Left ventricle myocardium inferior (tissue), 1 donor: ENCODE data around the gene SYNRG. TPM values are rescaled to one million over a fixed set of nuclear protein-coding genes. Genes with fewer than 3 reads are reported as not detected.

Source experiments
- DNase-seq: peaks from one replicate; pipeline ENCODE4 v3.0.0-alpha.2; 2020
- H3K27ac ChIP-seq: fragments of 200-600 bp; replicated peaks from 2 replicates; pipeline ENCODE4 v1.8.0; 2021
- H3K27me3 ChIP-seq: fragments of 200-600 bp; 2 replicates; pipeline ENCODE4 v1.8.0; 2021; ENCODE audit warnings: low read depth
- H3K36me3 ChIP-seq: fragments of 200-600 bp; 2 replicates; pipeline ENCODE4 v1.8.0; 2021
- H3K4me1 ChIP-seq: fragments of 200-600 bp; 2 replicates; pipeline ENCODE4 v1.8.0; 2021
- H3K4me3 ChIP-seq: fragments of 200-600 bp; 2 replicates; pipeline ENCODE4 v1.8.0; 2021; ENCODE audit warnings: mild to moderate bottlenecking, moderate library complexity
- H3K9me3 ChIP-seq: fragments of 200-600 bp; replicated peaks from 2 replicates; pipeline ENCODE4 v1.8.0; 2021
- intact Hi-C: fragments of 100-400 bp; cut with micrococcal nuclease; formaldehyde crosslinking; loops from one replicate; pipeline ENCODE4 v1.11.0; 2022
- total RNA-seq: library from RNA; stranded (reverse); fragmentation: NEBNext Ultra II Directional; extraction: Animal tissue kit (Norgen Biotek cat#: 25700); gene quantifications from one replicate; pipeline ENCODE4 v1.2.1, GENCODE V29; 2021
- TF ChIP-seq, protein P1 (sequence below): fragments of 200-600 bp; IDR thresholded peaks from 2 replicates; pipeline ENCODE4 v1.8.0; 2021; ENCODE audit warnings: antibody characterized with exemption, mild to moderate bottlenecking, borderline replicate concordance
- donor health status: DM: no; HTN: yes; CAD: no; lungs with severe emphysema.

Gene SYNRG
- total RNA-seq, 1 donor from 2014 or later: 33.0 TPM

DNA sequence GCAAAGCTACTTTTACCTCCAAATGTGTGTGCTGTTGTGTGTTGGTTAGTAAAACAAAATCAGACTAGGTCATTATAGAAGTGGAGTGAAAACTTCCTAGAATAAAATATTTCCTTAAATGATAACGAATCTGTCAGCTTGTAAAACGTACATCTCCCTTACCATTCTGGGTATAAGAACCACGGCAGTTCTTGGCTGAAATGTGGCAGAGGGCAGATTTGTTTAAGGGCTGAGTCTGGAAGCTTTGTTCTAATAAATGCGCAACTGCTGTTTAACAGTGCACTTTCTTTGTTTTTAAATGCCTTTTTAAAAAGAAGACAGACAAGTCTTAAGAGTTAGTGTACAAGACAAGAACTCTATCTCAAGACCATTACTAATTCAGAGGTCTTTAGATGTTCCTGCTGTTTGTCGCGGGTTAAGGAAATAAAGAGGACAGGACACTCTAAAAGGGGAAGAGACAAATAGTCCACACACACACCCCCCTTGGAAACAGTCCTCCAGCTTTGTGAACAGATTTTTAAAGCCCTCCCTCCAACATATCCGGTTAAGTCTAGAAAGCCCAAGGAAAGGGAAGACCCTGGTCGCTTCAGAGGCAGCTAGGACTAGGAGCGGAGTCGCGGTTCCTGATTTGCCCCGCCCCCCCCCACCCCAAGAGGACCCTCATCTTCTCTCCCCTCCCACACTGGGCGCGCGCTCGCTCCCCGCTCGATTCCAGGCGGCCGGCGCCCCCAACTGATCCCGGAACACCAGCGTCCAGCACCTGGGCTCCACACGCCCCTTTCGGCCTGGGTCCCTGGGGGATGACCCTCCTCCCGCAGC, 658 bp downstream of the SYNRG start:
- Histone ChIP-seq H3K4me3 (peak overlapping the region; percentile 97), H3K27me3 (no peaks in the 10 kb centered on the region), H3K9me3 (no peaks in the 10 kb centered on the region), H3K27ac (peak overlapping the region; percentile 96), H3K36me3 (peaks cover 12% of the 10 kb centered on the region), H3K4me1 (peaks cover 56% of the 10 kb centered on the region)
- no peak for DNase-seq
- intact Hi-C loops: no loop called here
- TF ChIP-seq, protein P1, sequence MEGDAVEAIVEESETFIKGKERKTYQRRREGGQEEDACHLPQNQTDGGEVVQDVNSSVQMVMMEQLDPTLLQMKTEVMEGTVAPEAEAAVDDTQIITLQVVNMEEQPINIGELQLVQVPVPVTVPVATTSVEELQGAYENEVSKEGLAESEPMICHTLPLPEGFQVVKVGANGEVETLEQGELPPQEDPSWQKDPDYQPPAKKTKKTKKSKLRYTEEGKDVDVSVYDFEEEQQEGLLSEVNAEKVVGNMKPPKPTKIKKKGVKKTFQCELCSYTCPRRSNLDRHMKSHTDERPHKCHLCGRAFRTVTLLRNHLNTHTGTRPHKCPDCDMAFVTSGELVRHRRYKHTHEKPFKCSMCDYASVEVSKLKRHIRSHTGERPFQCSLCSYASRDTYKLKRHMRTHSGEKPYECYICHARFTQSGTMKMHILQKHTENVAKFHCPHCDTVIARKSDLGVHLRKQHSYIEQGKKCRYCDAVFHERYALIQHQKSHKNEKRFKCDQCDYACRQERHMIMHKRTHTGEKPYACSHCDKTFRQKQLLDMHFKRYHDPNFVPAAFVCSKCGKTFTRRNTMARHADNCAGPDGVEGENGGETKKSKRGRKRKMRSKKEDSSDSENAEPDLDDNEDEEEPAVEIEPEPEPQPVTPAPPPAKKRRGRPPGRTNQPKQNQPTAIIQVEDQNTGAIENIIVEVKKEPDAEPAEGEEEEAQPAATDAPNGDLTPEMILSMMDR: no peak

DNA sequence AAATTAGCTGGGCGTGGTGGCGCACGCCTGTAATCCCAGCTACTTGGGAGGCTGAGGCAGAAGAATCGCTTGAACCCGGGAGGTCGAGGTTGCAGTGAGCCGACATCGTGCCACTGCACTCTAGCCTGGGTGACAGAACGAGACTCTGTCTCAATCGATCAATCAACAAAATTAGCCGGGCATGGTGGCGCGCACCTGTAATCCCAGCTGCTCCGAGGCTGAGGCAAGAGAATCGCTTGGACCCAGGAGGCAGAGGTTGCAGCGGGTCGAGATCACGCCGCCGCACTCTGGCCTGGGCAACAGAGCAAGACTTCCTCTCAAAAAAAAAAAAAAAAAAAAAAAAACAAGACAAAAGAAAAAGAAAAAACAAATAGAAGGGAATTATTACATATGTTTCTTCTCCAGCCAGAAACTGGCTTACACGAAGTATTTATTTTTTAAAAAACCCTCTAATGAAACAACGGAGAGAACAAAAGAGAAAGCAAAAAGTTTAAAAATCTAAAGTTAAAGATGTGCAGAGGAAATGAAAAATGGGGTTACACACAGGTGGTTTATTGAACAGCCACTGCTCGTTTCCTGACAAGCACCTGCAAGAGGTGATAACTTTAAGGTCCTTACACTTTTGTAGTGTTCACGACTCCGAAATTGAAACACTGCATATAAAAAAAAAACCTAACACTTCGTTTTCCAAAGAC, 1.4 kb downstream of the SYNRG start:
- no peaks in the 10 kb centered on the region for H3K9me3 ChIP-seq
- intact Hi-C loops: no loop called here
- TF ChIP-seq, protein P1: no peak
- peaks cover 11% of the 10 kb centered on the region for H3K36me3 ChIP-seq
- H3K4me1 ChIP-seq: peaks cover 56% of the 10 kb centered on the region
- H3K27ac ChIP-seq: peak overlapping the region; percentile 96
- no peaks in the 10 kb centered on the region for H3K27me3 ChIP-seq
- peak overlapping the region; percentile 97 for H3K4me3 ChIP-seq
- DNase-seq: no peak

DNA sequence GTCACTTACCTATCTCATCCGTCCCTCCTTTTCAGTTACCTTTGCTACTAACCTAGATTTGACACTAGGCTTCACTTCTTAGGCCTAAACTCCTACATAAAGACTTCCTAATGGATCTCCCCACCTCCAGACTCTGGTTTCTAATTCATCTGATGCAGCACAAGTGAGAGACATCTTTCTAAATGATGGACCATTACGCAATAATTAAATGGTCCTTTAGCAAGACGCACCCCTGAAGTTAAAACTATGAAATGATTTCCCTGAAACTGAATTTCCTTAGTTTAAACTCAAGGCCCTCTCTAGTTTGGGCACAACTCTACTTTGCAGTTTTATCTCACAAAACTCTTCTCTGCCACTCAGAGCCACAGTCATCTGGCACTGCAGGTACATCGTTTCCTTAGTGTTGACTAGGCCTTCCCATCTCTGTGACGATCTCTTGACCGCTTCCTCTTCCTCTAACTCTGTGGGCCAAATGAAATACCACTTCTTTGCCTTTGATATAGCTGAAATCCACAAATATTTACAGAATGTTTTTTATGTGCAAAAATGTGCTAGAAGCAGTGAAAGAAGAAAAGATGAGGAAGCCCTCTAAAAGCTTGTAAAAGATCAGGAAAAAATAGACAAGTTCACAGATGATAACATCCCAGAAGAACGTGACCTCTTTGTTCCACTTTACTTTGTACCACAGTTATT, 3.3 kb downstream of the SYNRG start:
- H3K4me1 ChIP-seq: peaks cover 56% of the 10 kb centered on the region
- no peaks in the 10 kb centered on the region for H3K9me3 ChIP-seq
- DNase-seq: no peak
- no peak overlapping the region for H3K4me3 ChIP-seq
- TF ChIP-seq, protein P1: no peak
- H3K36me3 ChIP-seq: peaks cover 3% of the 10 kb centered on the region
- no peak overlapping the region for H3K27ac ChIP-seq
- no peaks in the 10 kb centered on the region for H3K27me3 ChIP-seq
- intact Hi-C loops: no loop called here

DNA sequence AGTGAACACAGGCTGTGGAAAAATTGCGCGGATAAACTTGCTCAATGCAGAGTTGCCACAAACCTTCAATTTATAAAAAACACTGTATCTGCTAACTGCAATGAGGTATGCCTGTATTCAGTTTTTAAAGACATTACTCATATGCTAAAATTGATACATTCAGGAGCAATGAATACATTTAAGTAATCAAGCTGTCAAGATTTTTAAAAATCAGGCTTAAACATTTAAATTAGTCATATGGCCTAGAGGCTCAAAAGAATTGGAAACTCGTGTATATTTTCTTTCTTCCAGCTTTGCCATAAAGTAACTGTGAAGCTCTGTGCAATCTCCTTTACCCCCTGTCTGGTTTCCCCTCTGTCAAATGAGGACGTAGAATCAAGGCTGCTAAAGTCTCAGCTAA, 4.1 kb downstream of the SYNRG start:
- no peak for DNase-seq
- peaks cover 56% of the 10 kb centered on the region for H3K4me1 ChIP-seq
- H3K27me3 ChIP-seq: no peaks in the 10 kb centered on the region
- H3K27ac ChIP-seq: no peak overlapping the region
- no peaks in the 10 kb centered on the region for H3K9me3 ChIP-seq
- H3K4me3 ChIP-seq: no peak overlapping the region
- peaks cover 9% of the 10 kb centered on the region for H3K36me3 ChIP-seq
- intact Hi-C loops: no loop called here
- TF ChIP-seq, protein P1: no peak

DNA sequence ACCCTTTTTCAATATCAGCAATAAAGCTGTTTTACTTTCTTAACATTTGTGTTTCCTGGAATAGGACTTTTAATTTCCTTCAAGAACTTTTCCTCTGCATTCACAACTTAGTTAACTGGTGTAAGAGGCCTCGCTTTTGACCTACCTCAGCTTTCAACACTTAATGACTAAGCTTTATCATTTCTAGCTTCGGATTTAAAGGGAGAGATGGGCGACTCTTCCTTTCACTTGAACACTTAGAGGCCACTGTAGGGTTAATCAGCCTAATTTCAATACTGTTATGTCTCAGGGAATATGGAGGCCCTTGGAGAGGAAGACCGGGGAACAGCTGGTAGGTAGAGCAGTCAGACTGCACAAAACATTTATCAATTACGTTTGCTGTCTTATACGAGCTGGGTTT, 4.7 kb downstream of the SYNRG start:
- peaks cover 51% of the 10 kb centered on the region for H3K4me1 ChIP-seq
- no peak for DNase-seq
- no peaks in the 10 kb centered on the region for H3K9me3 ChIP-seq
- no peaks in the 10 kb centered on the region for H3K27me3 ChIP-seq
- peaks cover 13% of the 10 kb centered on the region for H3K36me3 ChIP-seq
- TF ChIP-seq, protein P1: no peak
- no peak overlapping the region for H3K27ac ChIP-seq
- intact Hi-C loops: no loop called here
- H3K4me3 ChIP-seq: no peak overlapping the region
